Activated gamma-delta T cell treated with anti-CD3 and anti-CD28 coated beads, Interleukin-2, amount 50 U/mL, for 16 hours (primary cell): ENCODE results near the gene DDX28.
"Not testable (repeated sequence)": the region's sequence is repeated elsewhere in the genome, so short reads cannot be mapped to it uniquely, and the experiment has no call there.

ENCODE experiments used
- DNase-seq: peaks from one replicate; pipeline ENCODE4 v3.0.0-alpha.2; 2020; ENCODE audit warnings: low read depth

DDX28 gene

GRCh38 chr16:67994040-67994408 is 29.0 kb downstream of the DDX28 start:
- not testable (repeated sequence) for DNase-seq

GRCh38 chr16:67993207-67994039 is 29.6 kb downstream of the DDX28 start:
- DNase-seq, result peak; percentile 75

- no peak for DNase-seq
Measured at GRCh38 chr16:67992661-67993206, 30.3 kb downstream of the DDX28 start.

GRCh38 chr16:67990018-67990386 is 33.0 kb downstream of the DDX28 start:
- DNase-seq, result no peak

- no peak for DNase-seq
Measured at GRCh38 chr16:67989322-67990017, 33.6 kb downstream of the DDX28 start.

GRCh38 chr16:67988675-67989074 is 34.4 kb downstream of the DDX28 start:
- DNase-seq, result no peak

- DNase-seq, result no peak
Measured at GRCh38 chr16:67987460-67988160, 35.4 kb downstream of the DDX28 start.

GRCh38 chr16:67986949-67987348 is 36.1 kb downstream of the DDX28 start:
- DNase-seq, result no peak

- no peak for DNase-seq
Measured at GRCh38 chr16:67982011-67982696, 40.9 kb downstream of the DDX28 start.

- DNase-seq, result no peak
Measured at GRCh38 chr16:67979955-67980678, 42.9 kb downstream of the DDX28 start, which contains the start of gene DPEP3. Gene DPEP3 (minus strand): TSS chr16:67980499. CDS start chr16:67980380, 119 bp downstream.

- DNase-seq, result no peak
Measured at GRCh38 chr16:67977469-67978227, 45.4 kb downstream of the DDX28 start.

GRCh38 chr16:67977005-67977404 is 46.0 kb downstream of the DDX28 start:
- no peak for DNase-seq

GRCh38 chr16:67976205-67976604 is 46.8 kb downstream of the DDX28 start:
- no peak for DNase-seq

- DNase-seq, result no peak
Measured at GRCh38 chr16:67975321-67976105, 47.5 kb downstream of the DDX28 start.

- not testable (repeated sequence) for DNase-seq
Measured at GRCh38 chr16:67972285-67972684, 50.7 kb downstream of the DDX28 start.

- DNase-seq, result no peak
Measured at GRCh38 chr16:67971111-67971510, 51.9 kb downstream of the DDX28 start.
